GM13977 (cell line): ENCODE results near the gene ITPR2.

Experiments used
- DNase-seq: peaks from one replicate; pipeline ENCODE4 v3.0.0; 2012; ENCODE audit warnings: low spot score
- CTCF ChIP-seq: IDR thresholded peaks from 2 replicates; pipeline ENCODE4 v1.5.1; 2012; ENCODE audit warnings: mild to moderate bottlenecking, control low read depth; ENCODE audit not compliant: insufficient read depth; ENCODE audit errors: extremely low read depth, missing control alignments
- in situ Hi-C: fragments of 300-500 bp; cut with MboI; formaldehyde crosslinking; loops from one replicate; pipeline ENCODE4 v1.12.0; 2022; ENCODE audit warnings: low sequenced_read_pairs, low pct_unique_long_range_greater_than_20kb, mixed read lengths, inconsistent platforms; ENCODE audit not compliant: unreplicated experiment

The ITPR2 gene

GRCh38 chr12:26861690-26862089 is 28.7 kb upstream of the ITPR2 start:
- in situ Hi-C loops, result no loop called here
- no peak for DNase-seq
- TF ChIP-seq CTCF, result no peak

- DNase-seq, result no peak
- in situ Hi-C loops, result no loop called here
- no peak for TF ChIP-seq CTCF
Measured at GRCh38 chr12:26857465-26858176, 24.6 kb upstream of the ITPR2 start.

- in situ Hi-C loops, result no loop called here
- DNase-seq, result no peak
- no peak for TF ChIP-seq CTCF
Measured at GRCh38 chr12:26855337-26855736, 22.3 kb upstream of the ITPR2 start.

GRCh38 chr12:26854031-26854390 is 21.0 kb upstream of the ITPR2 start:
- in situ Hi-C loops, result no loop called here
- TF ChIP-seq CTCF, result no peak
- no peak for DNase-seq

GRCh38 chr12:26853303-26854030 is 20.5 kb upstream of the ITPR2 start:
- peak; percentile 74 for DNase-seq
- in situ Hi-C loops, result no loop called here
- TF ChIP-seq CTCF, result peak; percentile 89

GRCh38 chr12:26851031-26851809 is 18.2 kb upstream of the ITPR2 start:
- no peak for TF ChIP-seq CTCF
- in situ Hi-C loops, result no loop called here
- DNase-seq, result no peak
